HepG2 (cell line): ENCODE data around the gene GFOD1. TPM values are rescaled to one million over a fixed set of nuclear protein-coding genes. Genes with fewer than 3 reads are reported as not detected.

ENCODE experiments used
- ATAC-seq: fragments of 200-7000 bp; cut with Tn5 transposase; 3 replicates; pipeline ENCODE4 v1.9.1; 2020; ENCODE audit warnings: mild to moderate bottlenecking, moderate library complexity
- BruUV-seq: library from RNA; stranded (reverse); fragments of 400-500 nt; replicated peaks from 2 replicates; lab custom pipeline; 2021; lab: Mats Ljungman, UMichigan
- CTCF ChIA-PET: fragments of 300-600 bp; formaldehyde crosslinking; extraction: SDS; loops from one replicate; lab custom pipeline; 2021; ENCODE audit warnings: low total read pairs, inconsistent platforms, low intra/inter-chr PET ratio; lab: Yijun Ruan, JAX
- POLR2A ChIA-PET: fragments of 350-600 bp; sonication (Branson Sonifier 250); formaldehyde crosslinking; loops from one replicate; lab custom pipeline; 2020; ENCODE audit warnings: antibody characterized with exemption, inconsistent platforms; lab: Yijun Ruan, JAX
- DNase-seq: peaks from one replicate; pipeline ENCODE4 v3.0.0-alpha.2; 2015; ENCODE audit warnings: low spot score
- FAIRE-seq: peaks from 3 replicates; lab custom pipeline; 2011; peaks lifted over from hg19 to GRCh38; lab: Jason Lieb, UNC
- H2AFZ ChIP-seq: one replicate; pipeline ENCODE4 v1.6.1; 2011; ENCODE audit warnings: low read length, inconsistent platforms
- H3K27ac ChIP-seq: fragments of 300-600 bp; 3 replicates; pipeline ENCODE4 v1.8.0; 2011; ENCODE audit warnings: mixed run types, mild to moderate bottlenecking, mixed read lengths, low read length, inconsistent platforms; ENCODE audit not compliant: insufficient read depth; ENCODE audit errors: extremely low read length
- H3K27me3 ChIP-seq, 2 experiments: fragments of 200-600 bp in 1 of 2; 2 replicates in 1 of 2; 3 replicates in 1 of 2; pipeline versions ENCODE4 v1.6.0 to v1.8.0; 2011; ENCODE audit warnings: low read length in 2 of 2, mild to moderate bottlenecking in 2 of 2, moderate library complexity in 2 of 2, inconsistent platforms in 1 of 2; ENCODE audit not compliant: insufficient read depth in 2 of 2, control insufficient read depth in 1 of 2
- H3K36me3 ChIP-seq, 2 experiments: fragments of 200-600 bp in 1 of 2; replicated peaks in 1 of 2; 2 replicates in 1 of 2; 3 replicates in 1 of 2; pipeline versions ENCODE4 v1.5.1 to v1.8.0; 2011; ENCODE audit warnings: low read length in 2 of 2, inconsistent platforms in 1 of 2; ENCODE audit not compliant: insufficient read depth in 2 of 2, control insufficient read depth in 1 of 2
- H3K4me1 ChIP-seq: 2 replicates; pipeline ENCODE4 v1.5.1; 2012; ENCODE audit warnings: low read length, inconsistent platforms; ENCODE audit not compliant: insufficient read depth
- H3K4me2 ChIP-seq: 2 replicates; pipeline ENCODE4 v1.6.0; 2011; ENCODE audit warnings: low read depth, low read length, inconsistent platforms
- H3K4me3 ChIP-seq, 3 experiments: fragments of 200-600 bp in 1 of 3; sonication (generic), shearing (Covaris generic) in 1 of 3; replicated peaks in 1 of 3; 2 replicates each; pipeline ENCODE4 v1.5.1; 2011 to 2016; ENCODE audit warnings: low read length in 3 of 3, inconsistent platforms in 2 of 3, low read depth in 2 of 3, mild to moderate bottlenecking in 2 of 3, control low read depth in 1 of 3, mixed read lengths in 1 of 3; ENCODE audit not compliant: insufficient read depth in 1 of 3
- H3K79me2 ChIP-seq: one replicate; pipeline ENCODE4 v1.6.1; 2011; ENCODE audit warnings: low read length, inconsistent platforms; ENCODE audit not compliant: insufficient read depth
- H3K9ac ChIP-seq: 2 replicates; pipeline ENCODE4 v1.6.0; 2011; ENCODE audit warnings: mild to moderate bottlenecking, low read depth, low read length, inconsistent platforms; ENCODE audit not compliant: insufficient read depth
- H3K9me3 ChIP-seq: 2 replicates; pipeline ENCODE4 v1.5.1; 2012; ENCODE audit warnings: mild to moderate bottlenecking, low read length
- H4K20me1 ChIP-seq: 2 replicates; pipeline ENCODE4 v1.6.0; 2011; ENCODE audit warnings: inconsistent platforms, mild to moderate bottlenecking, low read length, moderate library complexity; ENCODE audit not compliant: insufficient read depth
- HNF4A ChIP-seq: sonication (generic); formaldehyde crosslinking; IDR thresholded peaks from 2 replicates; pipeline ENCODE4 v1.4.0; 2020; ENCODE audit warnings: missing genetic modification reagents
- HNF4G ChIP-seq, 2 experiments: sonication (generic) in 1 of 2; formaldehyde crosslinking in 1 of 2; IDR thresholded peaks; 2 replicates each; pipeline versions ENCODE4 v1.4.0 to v1.6.1; 2011 to 2020; ENCODE audit warnings: borderline replicate concordance in 2 of 2, low read depth in 2 of 2, mild to moderate bottlenecking in 2 of 2, low read length in 1 of 2, missing genetic modification reagents in 1 of 2, moderate library complexity in 1 of 2
- ZBTB26 ChIP-seq: IDR thresholded peaks from 2 replicates; pipeline ENCODE4 v1.6.1; 2016; ENCODE audit warnings: missing compliant biosample characterization, missing genetic modification reagents, borderline replicate concordance
- ZEB1 ChIP-seq: IDR thresholded peaks from 2 replicates; pipeline ENCODE4 v1.6.1; 2012; ENCODE audit warnings: mild to moderate bottlenecking, low read depth, inconsistent platforms; ENCODE audit not compliant: insufficient replicate concordance
- ZNF432 ChIP-seq: sonication (generic); formaldehyde crosslinking; IDR thresholded peaks from 2 replicates; pipeline ENCODE4 v1.5.0; 2020; ENCODE audit warnings: missing genetic modification reagents, mild to moderate bottlenecking, borderline replicate concordance
- ZNF441 ChIP-seq: sonication (generic); formaldehyde crosslinking; IDR thresholded peaks from 2 replicates; pipeline ENCODE4 v1.7.0; 2021; ENCODE audit warnings: missing genetic modification reagents, borderline replicate concordance
- ZSCAN5A ChIP-seq: sonication (generic); formaldehyde crosslinking; IDR thresholded peaks from 2 replicates; pipeline ENCODE4 v1.8.0; 2022; ENCODE audit warnings: mild to moderate bottlenecking, missing genetic modification reagents, borderline replicate concordance
- WGBS: methylation state at CpG from one replicate; pipeline ENCODE4 v1.1.6; 2017; ENCODE audit warnings: low lambda C conversion rate; 5-methylcytosine and 5-hydroxymethylcytosine counted together
- in situ Hi-C: cut with HindIII; loops from 2 replicates; pipeline ENCODE4 v1.10.0; 2017; ENCODE audit warnings: low pct_unique_long_range_greater_than_20kb; ENCODE audit not compliant: extremely low pct_ligation_motif_present
- intact Hi-C: fragments of 100-400 bp; cut with micrococcal nuclease; formaldehyde crosslinking; loops from one replicate; pipeline ENCODE4 v1.10.0; 2022; ENCODE audit not compliant: unreplicated experiment
- polyA plus RNA-seq, 8 experiments: library from polyadenylated mRNA; depleted of rRNA in 3 of 8; stranded (reverse) in 7 of 8; unstranded in 1 of 8; fragments of >200 nt; fragmentation: Illumina TruSeq in 4 of 8; extraction: Trizol in 4 of 8; gene quantifications; 2 replicates each; pipeline versions ENCODE4 v1.2.1 to v1.2.3, GENCODE V29; 2011 to 2016; ENCODE audit warnings: low read depth in 4 of 8, missing spikeins in 1 of 8, mixed read lengths in 1 of 8; ENCODE audit not compliant: insufficient read depth in 1 of 8
- total RNA-seq, 5 experiments: library from RNA; depleted of rRNA; stranded (reverse); fragments of >200 nt; fragmentation: Illumina TruSeq; extraction: Trizol; gene quantifications; 2 replicates each; pipeline ENCODE4 v1.2.3, GENCODE V29; 2016; ENCODE audit warnings: low read depth in 1 of 5

The GFOD1 gene
- total and polyA plus RNA-seq, 2 of the 13 experiments (the other 11 are each of a cell fraction or from before 2014, with no cell fraction given): 1.9 to 6.4 TPM

- H2AFZ ChIP-seq: no peak overlapping the region
- H3K4me3 ChIP-seq: no peak overlapping the region
- ChIA-PET POLR2A (interaction anchor here (2.9 kb wide), 1 partner anchor 10 kb away, joined by 10 read pairs; no protein-coding TSS in a partner anchor), CTCF (no interaction called here)
- no TSS peak for BruUV-seq
- WGBS: 57% methylated on average over 2 of the region's 2 CpGs
- ATAC-seq (no peak), FAIRE-seq (no peak), DNase-seq (no peak)
- H3K27me3 ChIP-seq: no peaks in the 10 kb centered on the region
- H3K79me2 ChIP-seq: no peaks in the 10 kb centered on the region
- intact Hi-C loops: no loop called here
- TF ChIP-seq ZBTB26 (CRISPR knock-in tag) (no peak), ZSCAN5A (CRISPR knock-in tag) (no peak), ZNF441 (CRISPR knock-in tag) (no peak), HNF4A (CRISPR knock-in tag) (0 out of 2 replicates have a peak, but pooled peaks have one; percentile 32), ZNF432 (CRISPR knock-in tag) (0 out of 2 replicates have a peak, but pooled peaks have one; percentile 12), HNF4G (IDR thresholded peaks at IDR 0.05; ENCODE audit: borderline replicate concordance, low read depth, low read length) (peak; percentile 17; the same call in 1 of the 2 replicates), HNF4G (CRISPR knock-in tag; IDR thresholded peaks at IDR 0.05; ENCODE audit: borderline replicate concordance, low read depth) (no peak), ZEB1 (peak; percentile 65)
- no peak overlapping the region for H3K9ac ChIP-seq
- peak overlapping the region; percentile 25 for H3K27ac ChIP-seq
- H4K20me1 ChIP-seq: no peaks in the 10 kb centered on the region
- in situ Hi-C loops: no loop called here
- H3K36me3 ChIP-seq: no peaks in the 10 kb centered on the region
- no peaks in the 10 kb centered on the region for H3K9me3 ChIP-seq
- peaks cover 51% of the 10 kb centered on the region for H3K4me1 ChIP-seq
- no peak overlapping the region for H3K4me2 ChIP-seq
These were observed 69.4 kb downstream of the GFOD1 start for GRCh38 chr6:13417954-13418353.
